Choroid plexus epithelial cell (primary cell): ENCODE measurements around the gene SLC24A3.

ENCODE experiments used
- DNase-seq: peaks from one replicate; pipeline ENCODE4 v3.0.0-alpha.2; 2010; ENCODE audit warnings: low read depth
- H3K4me3 ChIP-seq: 2 replicates; pipeline ENCODE4 v1.5.1; 2011; ENCODE audit warnings: low read depth, mild to moderate bottlenecking, control low read depth, low read length, moderate library complexity
- TF ChIP-seq, protein P1 (sequence below): conservative IDR thresholded peaks from 2 replicates; pipeline ENCODE4 v1.5.1; 2011; ENCODE audit warnings: low read depth, mild to moderate bottlenecking, control low read depth, inconsistent platforms, low read length, moderate library complexity

The SLC24A3 gene

DNA sequence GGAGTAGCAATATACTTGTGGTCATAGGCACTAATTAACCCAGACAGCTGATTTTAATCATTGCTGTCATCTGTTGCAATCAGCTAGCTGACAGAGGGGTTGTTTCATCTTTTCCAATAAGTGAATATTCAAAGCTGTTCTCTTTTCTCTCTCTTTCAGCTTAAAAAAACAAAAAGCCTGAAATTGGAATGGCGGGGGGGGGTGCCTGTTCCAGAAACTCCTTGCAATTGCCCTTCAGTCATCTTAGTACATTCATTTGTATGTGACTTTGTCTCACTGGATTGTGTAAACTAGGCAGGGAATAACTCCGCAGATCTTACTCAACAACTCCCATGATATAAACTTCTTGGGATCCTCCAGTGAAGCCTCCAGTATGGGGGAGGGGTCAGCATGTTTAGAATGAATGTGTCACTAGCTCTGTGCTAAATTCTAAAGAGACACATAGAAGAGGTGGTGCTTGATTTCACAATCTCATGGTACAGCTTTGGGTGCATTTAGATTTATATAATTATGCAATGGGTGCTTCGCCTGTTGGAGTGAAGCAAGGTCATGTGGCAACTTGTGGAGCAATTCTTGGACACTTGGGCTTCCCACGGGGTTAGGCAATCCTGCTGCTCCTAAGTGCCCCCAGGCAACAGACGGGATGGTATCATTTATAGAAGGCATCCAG is 40.1 kb downstream of the SLC24A3 start:
- TF ChIP-seq, protein P1, sequence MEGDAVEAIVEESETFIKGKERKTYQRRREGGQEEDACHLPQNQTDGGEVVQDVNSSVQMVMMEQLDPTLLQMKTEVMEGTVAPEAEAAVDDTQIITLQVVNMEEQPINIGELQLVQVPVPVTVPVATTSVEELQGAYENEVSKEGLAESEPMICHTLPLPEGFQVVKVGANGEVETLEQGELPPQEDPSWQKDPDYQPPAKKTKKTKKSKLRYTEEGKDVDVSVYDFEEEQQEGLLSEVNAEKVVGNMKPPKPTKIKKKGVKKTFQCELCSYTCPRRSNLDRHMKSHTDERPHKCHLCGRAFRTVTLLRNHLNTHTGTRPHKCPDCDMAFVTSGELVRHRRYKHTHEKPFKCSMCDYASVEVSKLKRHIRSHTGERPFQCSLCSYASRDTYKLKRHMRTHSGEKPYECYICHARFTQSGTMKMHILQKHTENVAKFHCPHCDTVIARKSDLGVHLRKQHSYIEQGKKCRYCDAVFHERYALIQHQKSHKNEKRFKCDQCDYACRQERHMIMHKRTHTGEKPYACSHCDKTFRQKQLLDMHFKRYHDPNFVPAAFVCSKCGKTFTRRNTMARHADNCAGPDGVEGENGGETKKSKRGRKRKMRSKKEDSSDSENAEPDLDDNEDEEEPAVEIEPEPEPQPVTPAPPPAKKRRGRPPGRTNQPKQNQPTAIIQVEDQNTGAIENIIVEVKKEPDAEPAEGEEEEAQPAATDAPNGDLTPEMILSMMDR: no peak
- peak; percentile 73 for DNase-seq
- no peak overlapping the region for H3K4me3 ChIP-seq

DNA sequence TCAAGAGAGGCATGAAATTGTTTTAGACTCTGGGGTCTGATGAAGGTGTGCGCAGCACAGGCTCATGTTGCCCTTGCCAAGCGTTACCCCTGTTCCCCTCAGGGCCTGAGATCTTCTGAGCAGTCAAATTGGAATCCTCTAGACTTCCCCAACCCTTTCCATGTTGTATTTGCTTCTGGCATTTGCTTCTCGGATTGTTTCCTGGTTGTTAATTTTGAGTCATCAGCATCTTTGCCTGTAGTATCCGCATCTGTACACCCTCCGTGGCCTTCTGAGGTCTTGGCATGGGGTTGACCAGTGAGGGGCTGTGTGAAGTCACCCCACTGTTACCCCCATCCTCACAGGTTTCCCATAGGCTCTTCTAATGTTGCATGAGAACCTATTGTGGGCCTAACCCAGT is 40.9 kb downstream of the SLC24A3 start:
- TF ChIP-seq, protein P1: no peak
- no peak for DNase-seq
- no peak overlapping the region for H3K4me3 ChIP-seq

DNA sequence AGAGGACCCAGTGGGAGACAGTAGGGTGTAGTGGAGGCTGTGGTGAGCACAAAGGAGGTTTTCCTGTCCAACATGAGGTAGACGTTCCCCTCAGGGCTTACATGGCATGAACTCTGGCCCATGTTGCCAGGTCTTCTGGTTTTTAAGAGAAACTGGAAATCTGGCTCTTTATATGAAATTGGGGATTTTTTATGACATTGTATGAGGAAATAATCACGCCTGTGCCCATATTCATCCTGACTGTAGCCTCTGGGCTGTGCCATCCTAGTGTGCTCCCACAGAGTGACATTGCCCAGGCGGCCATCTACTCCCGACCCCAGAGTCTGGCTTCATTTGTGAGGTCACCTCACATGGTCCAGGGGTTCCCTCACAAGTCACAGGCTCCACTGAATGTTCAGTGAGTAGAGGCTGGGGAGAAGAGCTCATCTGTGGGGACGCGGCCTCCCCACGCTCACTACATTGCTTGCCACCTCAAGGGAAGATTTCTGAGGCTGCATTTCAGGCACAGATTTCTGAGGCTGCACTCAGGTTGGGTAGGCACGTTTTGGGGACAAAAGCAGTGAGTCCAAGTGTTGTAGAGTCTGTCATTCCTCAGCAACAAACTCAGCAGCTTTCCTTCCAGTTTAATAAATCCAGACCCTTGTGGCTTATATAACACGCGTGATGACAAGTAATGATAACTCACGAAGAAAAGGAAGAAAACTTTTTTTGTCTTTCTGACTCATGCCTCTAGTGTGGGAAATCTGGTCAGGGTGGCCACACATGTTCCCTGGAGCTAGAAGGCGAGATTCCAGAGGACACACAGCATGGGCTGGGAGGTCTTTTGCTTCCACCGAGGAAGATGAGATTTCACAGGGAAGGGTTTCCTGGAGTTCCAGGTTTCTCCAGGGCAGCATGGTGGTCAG is 41.7 kb downstream of the SLC24A3 start:
- peak; percentile 72 for DNase-seq
- TF ChIP-seq, protein P1: no peak
- H3K4me3 ChIP-seq: no peak overlapping the region

DNA sequence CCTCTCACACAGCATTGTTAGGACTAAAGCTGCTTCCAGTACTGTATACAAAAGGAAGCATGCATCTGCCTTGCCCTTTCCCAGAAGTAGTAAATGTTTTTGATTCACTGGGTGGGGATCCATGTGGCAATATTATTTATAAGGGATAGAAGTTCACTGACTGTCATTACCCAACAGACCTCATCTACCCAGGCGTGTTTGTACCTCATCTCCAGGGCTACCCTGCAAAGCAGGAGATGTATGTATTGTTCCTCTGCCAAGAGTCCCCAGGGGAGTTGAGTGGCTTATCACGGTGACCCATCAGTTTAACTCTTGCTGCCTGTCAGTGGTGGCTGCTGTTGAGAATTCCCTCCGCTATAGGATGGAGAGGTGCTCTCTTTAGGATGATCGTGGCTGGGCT is 42.5 kb downstream of the SLC24A3 start:
- H3K4me3 ChIP-seq: no peak overlapping the region
- DNase-seq: peak; percentile 19
- TF ChIP-seq, protein P1: no peak

DNA sequence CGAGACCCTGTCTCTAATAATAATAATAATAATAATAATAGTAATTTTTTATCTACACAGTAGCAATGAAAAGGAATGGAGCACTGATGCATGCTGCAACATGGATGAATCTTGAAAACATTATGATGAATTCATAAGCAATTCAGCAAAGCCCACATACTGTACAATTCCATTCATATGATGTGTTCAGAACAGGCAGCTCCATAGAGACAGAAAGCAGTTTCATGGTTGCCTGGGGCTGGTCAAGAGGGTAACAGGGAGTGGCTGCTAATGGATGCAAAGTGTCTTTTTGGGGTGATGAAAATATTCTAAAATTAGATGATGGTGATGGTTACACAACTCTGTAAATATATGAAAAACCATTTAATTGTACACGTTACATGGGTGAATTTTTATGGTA is 43.6 kb downstream of the SLC24A3 start:
- TF ChIP-seq, protein P1: no peak
- DNase-seq: peak; percentile 54
- H3K4me3 ChIP-seq: no peak overlapping the region

DNA sequence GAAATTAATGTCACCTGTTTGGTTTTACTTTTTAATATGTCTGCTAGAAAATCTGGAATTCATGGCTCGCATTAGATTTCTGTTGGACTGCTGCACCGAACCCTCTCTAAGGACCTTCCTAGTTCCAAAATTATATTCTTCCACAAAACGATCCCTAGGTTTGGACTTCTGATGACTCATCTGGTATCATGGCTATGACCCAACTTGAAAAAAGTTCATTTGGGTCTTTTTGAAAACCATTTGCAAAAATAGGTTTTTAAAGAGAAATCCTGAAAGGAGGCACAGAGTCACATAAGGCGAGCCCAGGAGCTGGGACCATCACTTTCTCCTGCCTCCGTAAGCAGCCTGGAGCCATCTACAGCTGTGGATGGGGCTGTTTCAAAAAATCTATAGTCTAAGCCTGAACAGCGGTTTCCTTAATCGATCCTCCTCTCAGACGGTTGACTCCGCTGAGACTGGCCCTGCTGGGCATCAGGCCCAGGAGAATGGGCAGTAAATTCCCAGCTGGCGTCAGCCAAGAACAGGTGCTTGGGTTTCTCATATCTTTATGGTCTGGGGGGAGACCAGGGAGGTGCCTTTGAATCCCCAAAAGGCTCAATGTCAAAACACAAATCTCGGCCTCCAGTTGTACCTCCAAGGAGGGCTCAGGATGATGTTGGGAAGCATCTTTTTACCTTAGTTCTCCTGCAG is 44.6 kb downstream of the SLC24A3 start:
- H3K4me3 ChIP-seq: no peak overlapping the region
- TF ChIP-seq, protein P1: no peak
- DNase-seq: no peak
